ENCODE results near the gene ARFGAP1. TPM values are rescaled to one million over a fixed set of nuclear protein-coding genes. Genes with fewer than 3 reads are reported as not detected.
A peak's percentile ranks its signal among the peaks of the same experiment; 100 is the strongest.

The ARFGAP1 gene
- total RNA-seq, result 10 to 100 TPM; 71.0 to 77.5 TPM
- 22.7 TPM for polyA plus RNA-seq

- H3K4me3 ChIP-seq (ENCODE audit: low read length), result peak within 1 kb of the TSS; percentile 74
These were observed at the start of gene ARFGAP1 for GRCh38 chr20:63272105-63273058. ARFGAP1 (plus strand) TSS chr20:63272813; CDS start chr20:63275581, 2,768 bp downstream.

GRCh38 chr20:63223121-63223825 lies 49.3 kb upstream of the ARFGAP1 start:
- H3K4me3 Mint-ChIP-seq, result no peak overlapping the region
- Histone ChIP-seq H3K9me3 (ENCODE audit: low read length) (no peaks in the 10 kb centered on the region), H3K27me3 (ENCODE audit: insufficient read depth, low read length, poor library complexity, severe bottlenecking) (no peaks in the 10 kb centered on the region), H3K36me3 (ENCODE audit: insufficient read depth, low read length) (no peaks in the 10 kb centered on the region), H3K4me1 (ENCODE audit: insufficient read depth, low read length) (no peaks in the 10 kb centered on the region), H3K4me3 (ENCODE audit: low read length) (no peak overlapping the region), H3K27ac (ENCODE audit: low read depth, low read length) (no peak overlapping the region)
- DNase-seq, result peak in 3 of 5 donors; percentile 23 to 60 (median 41)
- no peak overlapping the region for H3K27ac Mint-ChIP-seq
- no peaks in the 10 kb centered on the region for H3K4me1 Mint-ChIP-seq
- peaks cover 0 to 1% (median 0%) of the 10 kb centered on the region in 3 donors for H3K36me3 Mint-ChIP-seq
- ChIA-PET CTCF (interaction anchor here (1.0 to 4.2 kb wide), 27 partner anchors 8 to 167 kb away, joined by 3 to 27 read pairs (median 4); partner anchors contain the start of genes COL20A1, NKAIN4 and YTHDF1), POLR2A (no interaction called here)
- H3K27me3 Mint-ChIP-seq, result peaks cover 1 to 17% of the 10 kb centered on the region in 2 donors
- no peaks in the 10 kb centered on the region for H3K9me3 Mint-ChIP-seq

More at GRCh38 chr20:63272105-63273058, at the start of gene ARFGAP1:
- H3K36me3 ChIP-seq (ENCODE audit: insufficient read depth, low read length), result no peaks in the 10 kb centered on the region
- H3K9me3 Mint-ChIP-seq, result no peaks in the 10 kb centered on the region
- peak; percentile 82 to 92 (median 84) for DNase-seq
- POLR2A ChIA-PET, result interaction anchor here (0.6 to 0.7 kb wide), 2 partner anchors 12 to 16 kb away, joined by 3 read pairs; no protein-coding TSS in a partner anchor
- peak within 1 kb of the TSS; percentile 79 for H3K27ac ChIP-seq (ENCODE audit: low read depth, low read length)
- H3K27me3 Mint-ChIP-seq, result peaks cover 2 to 4% of the 10 kb centered on the region in 2 donors
- peak within 1 kb of the TSS; percentile 84 to 98 (median 89) for H3K4me3 Mint-ChIP-seq
- no peaks in the 10 kb centered on the region for H3K27me3 ChIP-seq (ENCODE audit: insufficient read depth, low read length, poor library complexity, severe bottlenecking)
- peak within 1 kb of the TSS; percentile 66 to 95 (median 88) for H3K27ac Mint-ChIP-seq
- peaks cover 0 to 26% (median 0%) of the 10 kb centered on the region in 3 donors for H3K36me3 Mint-ChIP-seq
- H3K4me1 Mint-ChIP-seq, result peaks cover 30 to 33% (median 33%) of the 10 kb centered on the region in 3 donors
- no peaks in the 10 kb centered on the region for H3K9me3 ChIP-seq (ENCODE audit: low read length)
- peaks cover 17% of the 10 kb centered on the region for H3K4me1 ChIP-seq (ENCODE audit: insufficient read depth, low read length)
- CTCF ChIA-PET, result interaction anchor here (1.0 kb wide), 1 partner anchor 14 kb away, joined by 3 read pairs; no protein-coding TSS in a partner anchor

- H3K27ac ChIP-seq (ENCODE audit: low read depth, low read length), result no peak overlapping the region
- H3K4me1 ChIP-seq (ENCODE audit: insufficient read depth, low read length), result no peaks in the 10 kb centered on the region
- no peaks in the 10 kb centered on the region for H3K9me3 ChIP-seq (ENCODE audit: low read length)
- ChIA-PET POLR2A (no interaction called here), CTCF (interaction anchor here (1.0 to 4.2 kb wide), 25 partner anchors 9 to 166 kb away, joined by 3 to 27 read pairs (median 5); partner anchors contain the start of genes COL20A1, NKAIN4 and YTHDF1)
- H3K9me3 Mint-ChIP-seq, result no peaks in the 10 kb centered on the region
- no peaks in the 10 kb centered on the region for H3K36me3 ChIP-seq (ENCODE audit: insufficient read depth, low read length)
- DNase-seq, result no peak
- H3K36me3 Mint-ChIP-seq, result peaks cover 0 to 1% (median 0%) of the 10 kb centered on the region in 3 donors
- H3K27ac Mint-ChIP-seq, result no peak overlapping the region
- no peak overlapping the region for H3K4me3 Mint-ChIP-seq
- no peaks in the 10 kb centered on the region for H3K4me1 Mint-ChIP-seq
- no peak overlapping the region for H3K4me3 ChIP-seq (ENCODE audit: low read length)
- H3K27me3 ChIP-seq (ENCODE audit: insufficient read depth, low read length, poor library complexity, severe bottlenecking), result no peaks in the 10 kb centered on the region
- H3K27me3 Mint-ChIP-seq, result peaks cover 3 to 22% of the 10 kb centered on the region in 2 donors
These were observed 48.8 kb upstream of the ARFGAP1 start for GRCh38 chr20:63223826-63224207.

GRCh38 chr20:63224412-63225081 lies 48.1 kb upstream of the ARFGAP1 start:
- Histone ChIP-seq H3K27ac (ENCODE audit: low read depth, low read length) (no peak overlapping the region), H3K36me3 (ENCODE audit: insufficient read depth, low read length) (no peaks in the 10 kb centered on the region), H3K4me1 (ENCODE audit: insufficient read depth, low read length) (no peaks in the 10 kb centered on the region), H3K27me3 (ENCODE audit: insufficient read depth, low read length, poor library complexity, severe bottlenecking) (peaks cover 6% of the 10 kb centered on the region), H3K4me3 (ENCODE audit: low read length) (no peak overlapping the region), H3K9me3 (ENCODE audit: low read length) (no peaks in the 10 kb centered on the region)
- peaks cover 3 to 29% of the 10 kb centered on the region in 2 donors for H3K27me3 Mint-ChIP-seq
- CTCF ChIA-PET, result interaction anchor here (1.2 to 4.2 kb wide), 14 partner anchors 9 to 157 kb away, joined by 3 to 27 read pairs (median 6); partner anchors contain the start of gene YTHDF1
- H3K4me3 Mint-ChIP-seq, result no peak overlapping the region
- no peaks in the 10 kb centered on the region for H3K4me1 Mint-ChIP-seq
- no peaks in the 10 kb centered on the region for H3K9me3 Mint-ChIP-seq
- POLR2A ChIA-PET, result no interaction called here
- DNase-seq, result no peak
- H3K27ac Mint-ChIP-seq, result no peak overlapping the region
- peaks cover 0 to 1% (median 0%) of the 10 kb centered on the region in 3 donors for H3K36me3 Mint-ChIP-seq

GRCh38 chr20:63225082-63225454 lies 47.5 kb upstream of the ARFGAP1 start:
- H3K9me3 Mint-ChIP-seq, result no peaks in the 10 kb centered on the region
- peaks cover 3 to 31% of the 10 kb centered on the region in 2 donors for H3K27me3 Mint-ChIP-seq
- Histone ChIP-seq H3K4me1 (ENCODE audit: insufficient read depth, low read length) (no peaks in the 10 kb centered on the region), H3K36me3 (ENCODE audit: insufficient read depth, low read length) (no peaks in the 10 kb centered on the region), H3K9me3 (ENCODE audit: low read length) (no peaks in the 10 kb centered on the region), H3K4me3 (ENCODE audit: low read length) (no peak overlapping the region), H3K27ac (ENCODE audit: low read depth, low read length) (no peak overlapping the region), H3K27me3 (ENCODE audit: insufficient read depth, low read length, poor library complexity, severe bottlenecking) (peaks cover 8% of the 10 kb centered on the region)
- DNase-seq, result no peak
- no peaks in the 10 kb centered on the region for H3K4me1 Mint-ChIP-seq
- H3K27ac Mint-ChIP-seq, result peak overlapping the region in 1 of 8 donors; percentile 60
- no peak overlapping the region for H3K4me3 Mint-ChIP-seq
- POLR2A ChIA-PET, result no interaction called here
- CTCF ChIA-PET, result interaction anchor here (1.2 to 4.2 kb wide), 6 partner anchors 9 to 80 kb away, joined by 3 to 27 read pairs (median 3); no protein-coding TSS in a partner anchor
- H3K36me3 Mint-ChIP-seq, result peaks cover 0 to 1% (median 0%) of the 10 kb centered on the region in 3 donors

- Mint-ChIP-seq H3K4me1 (peaks cover 0 to 3% (median 0%) of the 10 kb centered on the region in 3 donors), H3K36me3 (no peaks in the 10 kb centered on the region), H3K27ac (no peak overlapping the region), H3K9me3 (no peaks in the 10 kb centered on the region), H3K27me3 (peaks cover 8 to 35% of the 10 kb centered on the region in 2 donors), H3K4me3 (no peak overlapping the region)
- CTCF ChIA-PET, result interaction anchor here (1.2 to 4.2 kb wide), 2 partner anchors 7 to 11 kb away, joined by 3 to 27 read pairs; no protein-coding TSS in a partner anchor
- H3K4me1 ChIP-seq (ENCODE audit: insufficient read depth, low read length), result no peaks in the 10 kb centered on the region
- POLR2A ChIA-PET, result no interaction called here
- H3K4me3 ChIP-seq (ENCODE audit: low read length), result no peak overlapping the region
- peaks cover 16% of the 10 kb centered on the region for H3K27me3 ChIP-seq (ENCODE audit: insufficient read depth, low read length, poor library complexity, severe bottlenecking)
- no peak overlapping the region for H3K27ac ChIP-seq (ENCODE audit: low read depth, low read length)
- DNase-seq, result no peak
- no peaks in the 10 kb centered on the region for H3K36me3 ChIP-seq (ENCODE audit: insufficient read depth, low read length)
- no peaks in the 10 kb centered on the region for H3K9me3 ChIP-seq (ENCODE audit: low read length)
These were observed 46.3 kb upstream of the ARFGAP1 start for GRCh38 chr20:63226042-63226943.

GRCh38 chr20:63227260-63227659 lies 45.4 kb upstream of the ARFGAP1 start:
- ChIA-PET POLR2A (no interaction called here), CTCF (no interaction called here)
- Histone ChIP-seq H3K36me3 (ENCODE audit: insufficient read depth, low read length) (no peaks in the 10 kb centered on the region), H3K27me3 (ENCODE audit: insufficient read depth, low read length, poor library complexity, severe bottlenecking) (peaks cover 18% of the 10 kb centered on the region), H3K27ac (ENCODE audit: low read depth, low read length) (no peak overlapping the region), H3K4me3 (ENCODE audit: low read length) (no peak overlapping the region), H3K4me1 (ENCODE audit: insufficient read depth, low read length) (no peaks in the 10 kb centered on the region), H3K9me3 (ENCODE audit: low read length) (no peaks in the 10 kb centered on the region)
- peaks cover 12 to 45% of the 10 kb centered on the region in 2 donors for H3K27me3 Mint-ChIP-seq
- H3K36me3 Mint-ChIP-seq, result no peaks in the 10 kb centered on the region
- no peak overlapping the region for H3K4me3 Mint-ChIP-seq
- no peaks in the 10 kb centered on the region for H3K9me3 Mint-ChIP-seq
- H3K4me1 Mint-ChIP-seq, result peaks cover 0 to 3% (median 0%) of the 10 kb centered on the region in 3 donors
- no peak for DNase-seq
- peak overlapping the region in 1 of 8 donors; percentile 60 for H3K27ac Mint-ChIP-seq
